Amygdala (tissue), 56 donors: ENCODE data around the gene PCLAF.
"Not testable (repeated sequence)": the region's sequence is repeated elsewhere in the genome, so short reads cannot be mapped to it uniquely, and the experiment has no call there.

Source experiments
- DNase-seq, 56 donors: peaks; one replicate each; lab custom pipeline; 2025; lab: John Stamatoyannopoulos, UW

The PCLAF gene

GRCh38 chr15:64371383-64371782, 9.9 kb downstream of the PCLAF start:
- not testable (repeated sequence) for DNase-seq

- DNase-seq = no peak
Measured at GRCh38 chr15:64369078-64369607, 12.1 kb downstream of the PCLAF start.

GRCh38 chr15:64361259-64361658, 20.0 kb downstream of the PCLAF start:
- no peak for DNase-seq

GRCh38 chr15:64356710-64357040, 24.6 kb downstream of the PCLAF start:
- DNase-seq = no peak

- peak; percentile 47 to 98 (median 92) for DNase-seq
Measured at GRCh38 chr15:64355944-64356709, 25.1 kb downstream of the PCLAF start, which contains the start of gene CSNK1G1. Gene CSNK1G1 (minus strand): TSS chr15:64356173. CDS start chr15:64300499, 55,674 bp downstream.

GRCh38 chr15:64355348-64355943, 25.8 kb downstream of the PCLAF start:
- peak in 11 of 56 donors; percentile 3 to 61 (median 35) for DNase-seq

- DNase-seq = no peak
Measured at GRCh38 chr15:64354688-64355344, 26.4 kb downstream of the PCLAF start.

GRCh38 chr15:64351265-64351664, 30.0 kb downstream of the PCLAF start:
- no peak for DNase-seq

- no peak for DNase-seq
Measured at GRCh38 chr15:64349375-64349774, 31.9 kb downstream of the PCLAF start.

- DNase-seq = no peak
Measured at GRCh38 chr15:64348455-64348854, 32.8 kb downstream of the PCLAF start.

- not testable (repeated sequence) for DNase-seq
Measured at GRCh38 chr15:64346242-64346641, 35.0 kb downstream of the PCLAF start.

- no peak for DNase-seq
Measured at GRCh38 chr15:64344651-64345294, 36.5 kb downstream of the PCLAF start.

- no peak for DNase-seq
Measured at GRCh38 chr15:64343841-64344240, 37.4 kb downstream of the PCLAF start.

- DNase-seq = no peak
Measured at GRCh38 chr15:64343222-64343621, 38.0 kb downstream of the PCLAF start.

GRCh38 chr15:64341961-64342360, 39.3 kb downstream of the PCLAF start:
- DNase-seq = no peak

- no peak for DNase-seq
Measured at GRCh38 chr15:64340355-64340754, 40.9 kb downstream of the PCLAF start.

GRCh38 chr15:64337761-64338160, 43.5 kb downstream of the PCLAF start:
- DNase-seq = no peak

- DNase-seq = no peak
Measured at GRCh38 chr15:64333986-64334929, 47.0 kb downstream of the PCLAF start.

- no peak for DNase-seq
Measured at GRCh38 chr15:64333516-64333915, 47.7 kb downstream of the PCLAF start.

- DNase-seq = not testable (repeated sequence)
Measured at GRCh38 chr15:64331668-64332067, 49.6 kb downstream of the PCLAF start.
